Stimulated activated CD4-positive, alpha-beta T cell treated with anti-CD3 and anti-CD28 coated beads, Interleukin-15, amount 100 ng/mL, for 24 hours (primary cell): Measurements from ENCODE around the gene MRPL23.

Experiments used
- DNase-seq: peaks from one replicate; pipeline ENCODE4 v3.0.0-alpha.2; 2020

Gene MRPL23

GRCh38 chr11:1921574-1922141 lies 25.5 kb upstream of the MRPL23 start:
- DNase-seq = no peak

- DNase-seq = no peak
Measured at GRCh38 chr11:1922481-1923081, 24.6 kb upstream of the MRPL23 start.

GRCh38 chr11:1923201-1923956 lies 23.8 kb upstream of the MRPL23 start:
- DNase-seq = no peak

- no peak for DNase-seq
Measured at GRCh38 chr11:1924181-1924580, 23.0 kb upstream of the MRPL23 start.

- no peak for DNase-seq
Measured at GRCh38 chr11:1924646-1925372, 22.3 kb upstream of the MRPL23 start.

GRCh38 chr11:1925373-1926155 lies 21.6 kb upstream of the MRPL23 start:
- DNase-seq = no peak

GRCh38 chr11:1926156-1927025 lies 20.7 kb upstream of the MRPL23 start:
- DNase-seq = no peak

GRCh38 chr11:1927026-1927847 lies 19.9 kb upstream of the MRPL23 start:
- DNase-seq = no peak

- DNase-seq = no peak
Measured at GRCh38 chr11:1927848-1928469, 19.2 kb upstream of the MRPL23 start.

- no peak for DNase-seq
Measured at GRCh38 chr11:1928470-1928890, 18.7 kb upstream of the MRPL23 start.

- DNase-seq = no peak
Measured at GRCh38 chr11:1928891-1929541, 18.1 kb upstream of the MRPL23 start.

- DNase-seq = no peak
Measured at GRCh38 chr11:1929621-1930461, 17.3 kb upstream of the MRPL23 start.

GRCh38 chr11:1930462-1930830 lies 16.7 kb upstream of the MRPL23 start:
- no peak for DNase-seq

- no peak for DNase-seq
Measured at GRCh38 chr11:1931341-1932104, 15.6 kb upstream of the MRPL23 start.

- no peak for DNase-seq
Measured at GRCh38 chr11:1932105-1932480, 15.0 kb upstream of the MRPL23 start.

- DNase-seq = no peak
Measured at GRCh38 chr11:1932681-1933080, 14.5 kb upstream of the MRPL23 start.

GRCh38 chr11:1933416-1934334 lies 13.5 kb upstream of the MRPL23 start:
- no peak for DNase-seq
